Measurements from ENCODE around the gene PLA2G4D. TPM values are rescaled to one million over a fixed set of nuclear protein-coding genes. Genes with fewer than 3 reads are reported as not detected.

PLA2G4D gene
- total RNA-seq, 2 experiments from 2014 or later: not detected

DNA sequence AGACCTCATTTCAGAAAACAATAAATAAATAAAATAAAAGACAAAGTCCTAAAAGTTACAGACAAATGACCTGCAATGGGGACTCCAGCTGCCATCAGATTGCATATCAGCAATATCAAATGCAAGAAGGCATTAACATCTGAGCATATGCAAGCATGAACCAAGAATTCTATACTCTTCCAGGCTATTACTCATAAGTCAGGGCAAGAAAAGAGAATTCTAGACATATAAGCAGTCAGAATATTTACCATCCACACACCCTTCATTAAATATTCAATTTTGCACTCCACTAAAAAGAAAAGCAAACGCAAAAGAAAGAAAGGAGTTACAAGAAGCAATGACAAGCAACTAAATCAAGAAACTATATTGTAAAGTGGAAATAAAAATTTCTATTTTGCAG, 41.0 kb upstream of the PLA2G4D start:
- ATAC-seq: no peak
- no peaks in the 10 kb centered on the region for H3K36me3 Mint-ChIP-seq (ENCODE audit: low read depth)
- ChIA-PET POLR2A (no interaction called here), CTCF (interaction anchor here (0.8 to 2.4 kb wide), 7 partner anchors 14 to 150 kb away, joined by 3 to 10 read pairs (median 6); no protein-coding TSS in a partner anchor)
- no peaks in the 10 kb centered on the region for H3K4me1 Mint-ChIP-seq
- DNase-seq: no peak
- H3K27ac Mint-ChIP-seq: no peak overlapping the region
- no peaks in the 10 kb centered on the region for H3K9me3 Mint-ChIP-seq (ENCODE audit: low read depth)
- no peak overlapping the region for H3K4me3 Mint-ChIP-seq
- H3K27me3 Mint-ChIP-seq: no peaks in the 10 kb centered on the region
- intact Hi-C loops (cut with DNase I, micrococcal nuclease): no loop called here

DNA sequence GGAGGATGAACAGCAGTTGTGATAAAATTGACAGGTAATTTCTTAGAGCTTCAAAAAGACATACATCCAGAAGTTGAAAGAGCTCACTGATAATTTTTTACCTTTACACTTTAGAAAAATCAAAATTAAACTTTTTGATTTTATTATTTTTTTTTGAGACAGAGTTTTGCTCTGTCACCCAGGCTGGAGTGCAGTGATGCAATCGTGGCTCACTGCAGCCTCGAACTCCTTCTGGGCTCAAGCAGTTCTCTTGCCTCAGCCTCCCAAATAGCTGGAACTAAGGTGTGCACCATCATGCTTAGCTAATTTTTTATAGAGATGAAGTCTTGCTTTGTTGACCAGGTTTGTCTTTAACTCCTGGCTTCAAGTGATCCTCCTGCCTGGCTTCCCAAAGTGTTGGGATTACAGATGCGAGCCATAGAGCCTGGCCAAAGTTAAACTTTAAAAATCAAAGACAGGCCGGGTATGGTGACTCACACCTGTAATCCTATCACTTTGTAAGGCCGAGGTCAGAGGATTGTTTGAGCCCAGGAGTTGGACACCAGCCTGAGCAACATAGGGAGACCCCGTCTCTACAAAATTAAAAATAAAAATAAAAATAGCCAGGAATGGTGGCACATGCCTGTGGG, 40.4 kb upstream of the PLA2G4D start:
- CTCF ChIA-PET: interaction anchor here (0.6 to 2.4 kb wide), 17 partner anchors 9 to 458 kb away, joined by 3 to 10 read pairs (median 4); no protein-coding TSS in a partner anchor
- intact Hi-C loops (cut with DNase I, micrococcal nuclease): no loop called here
- POLR2A ChIA-PET: interaction anchor here (0.6 kb wide), 1 partner anchor 17 kb away, joined by 3 read pairs; no protein-coding TSS in a partner anchor
- Mint-ChIP-seq H3K27me3 (peaks cover 3% of the 10 kb centered on the region), H3K36me3 (ENCODE audit: low read depth) (no peaks in the 10 kb centered on the region), H3K4me1 (no peaks in the 10 kb centered on the region), H3K27ac (no peak overlapping the region), H3K4me3 (no peak overlapping the region), H3K9me3 (ENCODE audit: low read depth) (no peaks in the 10 kb centered on the region)
- no peak for DNase-seq
- ATAC-seq: no peak

DNA sequence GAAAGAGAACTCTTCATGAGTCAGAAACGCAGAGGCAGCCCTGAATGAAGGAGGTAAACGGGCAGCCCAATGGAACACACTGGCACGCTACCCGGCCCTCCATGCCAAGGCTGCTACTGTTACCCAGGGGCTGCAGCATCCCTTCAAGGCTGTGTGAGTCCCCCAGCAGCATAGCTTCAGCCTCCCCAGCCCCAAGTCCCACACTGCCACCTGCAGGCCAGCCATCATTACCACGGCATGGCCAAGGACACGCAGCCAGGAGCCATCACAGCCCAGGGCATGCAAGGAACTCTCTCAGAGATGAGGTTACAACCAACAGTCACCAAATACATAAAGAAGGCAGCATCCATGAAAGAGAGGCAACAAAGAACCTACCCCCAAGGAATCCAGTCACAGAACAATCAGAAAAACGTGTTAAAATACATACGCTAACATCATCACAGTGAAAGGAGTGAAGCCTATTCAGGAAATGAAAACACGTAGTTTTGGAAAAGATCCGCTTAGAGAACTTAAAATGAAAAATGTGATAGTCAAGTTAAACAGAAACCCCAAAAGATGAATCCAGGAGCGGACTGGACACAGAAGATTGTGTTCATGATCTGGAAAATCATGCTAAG, 39.6 kb upstream of the PLA2G4D start:
- Mint-ChIP-seq H3K4me1 (no peaks in the 10 kb centered on the region), H3K36me3 (ENCODE audit: low read depth) (no peaks in the 10 kb centered on the region), H3K27me3 (peaks cover 7% of the 10 kb centered on the region), H3K27ac (no peak overlapping the region), H3K9me3 (ENCODE audit: low read depth) (no peaks in the 10 kb centered on the region), H3K4me3 (no peak overlapping the region)
- CTCF ChIA-PET: interaction anchor here (0.6 to 2.4 kb wide), 17 partner anchors 8 to 458 kb away, joined by 3 to 10 read pairs (median 4); no protein-coding TSS in a partner anchor
- intact Hi-C loops (cut with DNase I, micrococcal nuclease): no loop called here
- DNase-seq (peak; percentile 85), ATAC-seq (peak; percentile 90)
- POLR2A ChIA-PET: interaction anchor here (0.6 kb wide), 1 partner anchor 17 kb away, joined by 3 read pairs; no protein-coding TSS in a partner anchor

DNA sequence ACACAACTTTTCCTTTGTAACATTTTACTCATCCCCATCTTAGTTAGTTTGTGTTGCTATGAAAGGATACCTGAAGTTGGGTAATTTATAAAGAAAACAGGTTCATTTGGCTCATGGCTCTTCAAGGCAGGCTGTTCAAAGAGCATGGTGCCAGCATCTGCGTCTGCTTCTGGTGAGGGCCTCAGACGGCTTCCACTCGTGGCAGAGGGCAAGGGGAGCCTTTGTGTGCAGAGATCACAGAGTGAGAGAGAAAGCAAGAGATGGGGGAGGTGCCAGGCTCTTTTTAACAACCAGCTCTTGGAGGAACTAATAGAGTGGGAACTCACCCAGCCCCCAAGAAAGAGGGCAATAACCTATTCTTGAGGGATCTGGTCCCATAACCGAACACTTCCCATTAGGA, 39.0 kb upstream of the PLA2G4D start:
- POLR2A ChIA-PET: no interaction called here
- Mint-ChIP-seq H3K9me3 (ENCODE audit: low read depth) (no peaks in the 10 kb centered on the region), H3K36me3 (ENCODE audit: low read depth) (no peaks in the 10 kb centered on the region), H3K4me3 (no peak overlapping the region), H3K27ac (no peak overlapping the region), H3K4me1 (no peaks in the 10 kb centered on the region), H3K27me3 (peaks cover 7% of the 10 kb centered on the region)
- CTCF ChIA-PET: interaction anchor here (0.6 to 1.6 kb wide), 4 partner anchors 43 to 60 kb away, joined by 3 to 5 read pairs (median 4); no protein-coding TSS in a partner anchor
- intact Hi-C loops (cut with DNase I, micrococcal nuclease): no loop called here
- ATAC-seq (no peak), DNase-seq (no peak)

DNA sequence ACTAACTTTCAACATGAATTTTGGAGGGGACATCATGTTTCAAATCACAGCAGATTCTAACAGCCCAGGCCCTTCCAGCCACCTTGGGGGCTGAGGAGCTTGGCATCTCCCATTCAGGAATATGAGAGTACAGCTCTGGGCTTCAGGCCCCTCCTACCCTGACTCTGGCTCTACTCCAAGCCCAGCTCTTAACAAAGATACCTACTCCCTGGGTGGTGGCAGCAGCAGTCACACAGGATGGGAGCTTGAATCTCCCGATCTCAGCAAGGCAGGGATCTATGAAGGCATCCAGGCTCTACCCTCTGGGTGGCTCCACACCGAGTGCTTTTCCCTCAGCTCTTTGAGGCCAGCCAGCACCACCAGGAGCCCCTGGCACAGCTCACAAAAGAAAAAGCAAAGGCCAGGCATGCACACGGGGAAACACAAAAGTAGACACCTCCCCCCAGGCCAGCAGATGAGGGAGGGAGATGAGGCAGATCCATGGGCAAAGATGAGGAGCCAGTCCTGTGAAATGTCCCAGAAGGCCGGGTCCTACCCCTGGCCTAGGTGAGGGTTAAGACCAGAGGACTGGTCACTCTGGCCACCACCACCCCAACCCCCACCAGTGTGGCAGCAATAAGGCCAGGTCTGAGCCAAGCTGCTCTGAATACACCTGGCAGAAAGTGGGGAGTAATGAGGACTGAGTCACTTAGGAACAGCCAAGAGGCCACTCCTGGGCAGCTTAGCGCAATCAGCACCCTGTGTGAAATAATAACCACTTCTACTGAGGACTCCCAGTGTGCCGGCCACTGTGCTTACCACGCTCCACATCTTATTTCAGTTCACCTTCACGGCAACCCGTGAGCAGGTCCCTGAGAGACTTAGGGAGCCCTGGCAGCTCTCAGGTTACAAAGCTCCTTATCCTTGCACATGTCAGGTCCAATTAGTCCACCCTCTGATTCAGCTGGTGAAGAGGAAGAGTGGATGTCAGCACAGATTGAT, 37.8 kb upstream of the PLA2G4D start:
- CTCF ChIA-PET: interaction anchor here (0.8 to 1.4 kb wide), 6 partner anchors 46 to 260 kb away, joined by 3 to 4 read pairs (median 3); no protein-coding TSS in a partner anchor
- no peak overlapping the region for H3K4me3 Mint-ChIP-seq
- DNase-seq (no peak), ATAC-seq (no peak)
- H3K36me3 Mint-ChIP-seq (ENCODE audit: low read depth): no peaks in the 10 kb centered on the region
- intact Hi-C loops (cut with DNase I, micrococcal nuclease): no loop called here
- no peak overlapping the region for H3K27ac Mint-ChIP-seq
- H3K4me1 Mint-ChIP-seq: no peaks in the 10 kb centered on the region
- POLR2A ChIA-PET: no interaction called here
- H3K9me3 Mint-ChIP-seq (ENCODE audit: low read depth): no peaks in the 10 kb centered on the region
- peaks cover 7% of the 10 kb centered on the region for H3K27me3 Mint-ChIP-seq

DNA sequence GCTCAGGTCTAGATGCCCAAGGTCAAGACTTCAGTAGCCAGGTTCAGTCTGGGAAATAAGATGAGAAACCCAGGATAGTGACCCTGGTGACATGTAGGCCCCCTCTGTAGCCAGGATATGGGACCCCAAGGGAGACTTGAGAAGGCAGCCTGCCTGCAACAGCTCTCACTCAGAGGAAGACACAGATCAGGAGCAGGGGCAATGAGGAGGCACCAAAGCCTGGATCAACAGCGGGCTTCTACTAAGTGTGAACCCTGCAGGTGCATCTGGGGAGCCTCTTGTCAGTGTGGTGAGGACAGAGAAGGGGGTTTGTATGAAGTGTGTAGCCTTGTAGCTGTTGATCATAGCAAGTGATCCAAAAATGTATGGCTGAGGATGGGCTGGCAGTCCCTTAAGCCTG, 36.6 kb upstream of the PLA2G4D start:
- Mint-ChIP-seq H3K27me3 (peaks cover 7% of the 10 kb centered on the region), H3K4me1 (no peaks in the 10 kb centered on the region), H3K4me3 (no peak overlapping the region), H3K9me3 (ENCODE audit: low read depth) (no peaks in the 10 kb centered on the region), H3K36me3 (ENCODE audit: low read depth) (no peaks in the 10 kb centered on the region), H3K27ac (no peak overlapping the region)
- DNase-seq: no peak
- ChIA-PET POLR2A (interaction anchor here (0.6 kb wide), 1 partner anchor 360 kb away, joined by 3 read pairs; the partner anchor contains the start of gene ZNF106), CTCF (interaction anchor here (0.7 to 1.4 kb wide), 3 partner anchors 47 to 278 kb away, joined by 3 to 4 read pairs (median 3); no protein-coding TSS in a partner anchor)
- intact Hi-C loops (cut with DNase I, micrococcal nuclease): no loop called here
- no peak for ATAC-seq

DNA sequence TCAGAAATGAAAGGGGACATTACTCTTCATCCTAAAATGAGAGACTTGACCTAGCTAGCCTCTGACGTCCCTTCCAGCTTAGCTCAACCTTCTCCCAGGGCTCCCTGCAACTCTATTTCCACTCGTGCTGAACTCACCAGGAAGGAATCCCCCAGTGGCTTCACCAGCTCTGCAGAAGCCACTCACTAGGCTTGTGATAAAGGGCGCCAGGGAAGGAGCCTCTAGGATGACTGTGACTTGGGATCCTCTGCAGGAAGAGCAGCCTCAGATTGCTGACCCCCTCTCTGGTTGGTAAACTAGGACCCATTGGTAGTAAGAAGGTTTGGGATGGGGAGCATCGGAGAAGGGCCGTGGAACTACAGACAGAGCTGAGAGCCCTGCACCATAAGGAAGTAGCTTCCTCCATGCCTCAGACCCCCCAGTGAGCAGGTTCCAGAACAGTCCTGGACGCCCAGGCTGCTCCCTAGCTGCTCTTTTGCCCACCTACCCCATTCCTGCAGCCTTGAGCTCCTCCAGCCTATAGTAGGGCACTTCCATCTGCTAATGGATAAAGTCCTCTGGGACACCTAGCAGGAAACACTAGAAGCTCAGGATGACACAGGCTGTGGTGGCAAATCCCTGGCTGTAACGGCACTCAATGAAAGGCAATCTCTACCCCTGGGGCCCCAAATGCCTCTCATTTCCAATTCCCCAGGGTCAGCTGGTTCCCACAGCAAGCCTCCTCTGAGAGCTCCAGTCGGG, 36.1 kb upstream of the PLA2G4D start:
- Mint-ChIP-seq H3K4me1 (no peaks in the 10 kb centered on the region), H3K27me3 (peaks cover 7% of the 10 kb centered on the region), H3K4me3 (no peak overlapping the region), H3K36me3 (ENCODE audit: low read depth) (no peaks in the 10 kb centered on the region), H3K27ac (no peak overlapping the region), H3K9me3 (ENCODE audit: low read depth) (no peaks in the 10 kb centered on the region)
- ChIA-PET CTCF (interaction anchor here (0.7 to 1.4 kb wide), 4 partner anchors 19 to 279 kb away, joined by 3 to 6 read pairs (median 3); no protein-coding TSS in a partner anchor), POLR2A (interaction anchor here (0.6 kb wide), 1 partner anchor 361 kb away, joined by 3 read pairs; the partner anchor contains the start of gene ZNF106)
- no peak for ATAC-seq
- intact Hi-C loops (cut with DNase I, micrococcal nuclease): no loop called here
- no peak for DNase-seq

DNA sequence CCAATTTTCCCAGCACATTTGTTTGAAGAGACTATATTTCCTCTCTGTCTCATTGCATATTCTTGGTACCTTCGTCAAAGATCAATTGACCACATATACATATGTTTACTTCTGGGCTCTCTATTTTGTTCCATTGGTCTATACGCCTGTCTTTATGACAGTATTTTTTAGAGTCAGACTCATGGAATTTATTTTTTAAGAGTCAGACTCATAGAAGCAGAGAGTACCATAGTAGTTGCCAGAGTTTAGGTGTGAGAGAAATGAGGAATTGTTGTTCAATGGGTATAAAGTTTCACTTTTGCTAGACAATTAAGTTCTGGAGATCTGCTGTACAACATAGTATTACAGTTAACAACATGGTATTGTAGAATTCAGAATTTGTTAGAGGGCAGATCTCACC, 35.0 kb upstream of the PLA2G4D start:
- H3K36me3 Mint-ChIP-seq (ENCODE audit: low read depth): no peaks in the 10 kb centered on the region
- no peaks in the 10 kb centered on the region for H3K4me1 Mint-ChIP-seq
- DNase-seq (no peak), ATAC-seq (no peak)
- H3K27ac Mint-ChIP-seq: no peak overlapping the region
- peaks cover 11% of the 10 kb centered on the region for H3K27me3 Mint-ChIP-seq
- ChIA-PET CTCF (interaction anchor here (1.1 to 1.4 kb wide), 2 partner anchors 20 to 140 kb away, joined by 3 to 6 read pairs; no protein-coding TSS in a partner anchor), POLR2A (no interaction called here)
- intact Hi-C loops (cut with DNase I, micrococcal nuclease): no loop called here
- H3K9me3 Mint-ChIP-seq (ENCODE audit: low read depth): no peaks in the 10 kb centered on the region
- H3K4me3 Mint-ChIP-seq: no peak overlapping the region

DNA sequence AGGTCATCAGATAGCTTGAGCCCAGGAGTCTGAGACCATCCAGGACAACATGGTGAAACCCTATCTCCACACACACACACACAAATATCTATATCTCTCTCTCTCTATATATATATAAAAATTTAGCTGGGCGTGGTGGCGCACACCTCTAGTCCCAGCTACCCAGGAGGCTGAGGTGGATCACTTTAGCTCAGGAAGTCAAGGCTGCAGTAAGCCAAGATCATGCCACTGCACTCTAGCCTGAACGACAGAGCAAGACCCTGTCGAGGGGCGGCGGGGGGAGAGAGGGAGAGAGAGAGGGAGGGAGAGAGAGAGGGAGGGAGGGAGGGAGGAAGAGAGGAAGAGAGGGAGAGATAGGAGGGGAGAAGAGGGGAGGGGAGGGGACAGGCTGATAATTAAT, 34.1 kb upstream of the PLA2G4D start:
- Mint-ChIP-seq H3K36me3 (ENCODE audit: low read depth) (no peaks in the 10 kb centered on the region), H3K27me3 (peaks cover 11% of the 10 kb centered on the region), H3K4me1 (no peaks in the 10 kb centered on the region), H3K4me3 (no peak overlapping the region), H3K27ac (no peak overlapping the region), H3K9me3 (ENCODE audit: low read depth) (no peaks in the 10 kb centered on the region)
- POLR2A ChIA-PET: no interaction called here
- intact Hi-C loops (cut with DNase I, micrococcal nuclease): no loop called here
- ATAC-seq: no peak
- no peak for DNase-seq
- CTCF ChIA-PET: interaction anchor here (0.7 to 1.2 kb wide), 2 partner anchors 9 to 67 kb away, joined by 3 read pairs; no protein-coding TSS in a partner anchor

DNA sequence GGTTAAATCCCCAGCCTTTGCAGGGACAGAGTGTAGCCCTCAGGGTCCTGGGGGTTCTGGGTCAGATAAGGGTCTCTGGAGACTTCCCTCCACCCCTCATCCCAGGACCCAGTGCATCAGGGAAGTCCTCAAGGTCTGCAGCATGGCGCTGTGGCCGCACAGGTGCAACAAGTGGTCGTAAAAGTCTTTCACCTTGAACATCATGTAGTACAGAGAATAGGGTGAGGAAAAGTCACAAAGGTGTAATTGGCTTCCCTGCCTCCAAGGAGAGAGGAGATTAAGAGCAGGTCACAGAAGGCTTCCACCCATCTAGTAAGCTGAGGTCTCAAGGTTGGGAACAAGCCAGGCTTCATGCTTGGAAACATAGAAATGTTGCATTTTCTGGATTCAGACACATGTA, 29.2 kb upstream of the PLA2G4D start:
- no peaks in the 10 kb centered on the region for H3K36me3 Mint-ChIP-seq (ENCODE audit: low read depth)
- DNase-seq (no peak), ATAC-seq (no peak)
- intact Hi-C loops (cut with DNase I, micrococcal nuclease): no loop called here
- H3K4me3 Mint-ChIP-seq: no peak overlapping the region
- CTCF ChIA-PET: interaction anchor here (0.7 kb wide), 1 partner anchor 35 kb away, joined by 3 read pairs; no protein-coding TSS in a partner anchor
- H3K27ac Mint-ChIP-seq: no peak overlapping the region
- H3K9me3 Mint-ChIP-seq (ENCODE audit: low read depth): no peaks in the 10 kb centered on the region
- POLR2A ChIA-PET: no interaction called here
- H3K4me1 Mint-ChIP-seq: no peaks in the 10 kb centered on the region
- H3K27me3 Mint-ChIP-seq: peaks cover 4% of the 10 kb centered on the region
